ENCODE data around the gene SLC25A36. TPM values are rescaled to one million over a fixed set of nuclear protein-coding genes. Genes with fewer than 3 reads are reported as not detected.
"Not testable (repeated sequence)": the region's sequence is repeated elsewhere in the genome, so short reads cannot be mapped to it uniquely, and the experiment has no call there.

Gene SLC25A36
- total and polyA plus RNA-seq, 7 donors, result 10.4 to 52.3 (median 23.9) TPM

DNA sequence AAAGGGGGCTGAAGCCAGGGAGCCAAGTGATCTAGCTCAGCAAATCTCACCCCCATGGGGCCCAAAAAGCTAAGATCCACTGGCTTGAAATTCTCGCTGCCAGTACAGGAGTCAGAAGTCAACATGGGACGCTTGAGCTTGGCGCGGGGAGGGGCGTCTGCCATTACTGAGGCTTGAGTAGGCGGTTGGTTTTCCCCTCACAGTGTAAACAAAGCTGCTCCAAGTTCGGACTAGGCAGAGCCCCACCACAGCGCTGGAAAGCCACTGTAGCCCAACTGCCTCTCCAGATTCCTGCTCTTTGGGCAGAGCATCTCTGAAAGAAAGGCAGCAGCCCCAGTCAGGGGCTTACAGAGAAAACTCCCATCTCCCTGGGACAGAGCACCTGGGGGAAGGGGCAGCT lies 8.1 kb upstream of the SLC25A36 start:
- intact Hi-C loops (cut with DNase I), result no loop called here
- WGBS, 3 donors, result 86 to 93% (median 89%) methylated on average over 8 of the region's 8 CpGs
- TF ChIP-seq, protein P1, sequence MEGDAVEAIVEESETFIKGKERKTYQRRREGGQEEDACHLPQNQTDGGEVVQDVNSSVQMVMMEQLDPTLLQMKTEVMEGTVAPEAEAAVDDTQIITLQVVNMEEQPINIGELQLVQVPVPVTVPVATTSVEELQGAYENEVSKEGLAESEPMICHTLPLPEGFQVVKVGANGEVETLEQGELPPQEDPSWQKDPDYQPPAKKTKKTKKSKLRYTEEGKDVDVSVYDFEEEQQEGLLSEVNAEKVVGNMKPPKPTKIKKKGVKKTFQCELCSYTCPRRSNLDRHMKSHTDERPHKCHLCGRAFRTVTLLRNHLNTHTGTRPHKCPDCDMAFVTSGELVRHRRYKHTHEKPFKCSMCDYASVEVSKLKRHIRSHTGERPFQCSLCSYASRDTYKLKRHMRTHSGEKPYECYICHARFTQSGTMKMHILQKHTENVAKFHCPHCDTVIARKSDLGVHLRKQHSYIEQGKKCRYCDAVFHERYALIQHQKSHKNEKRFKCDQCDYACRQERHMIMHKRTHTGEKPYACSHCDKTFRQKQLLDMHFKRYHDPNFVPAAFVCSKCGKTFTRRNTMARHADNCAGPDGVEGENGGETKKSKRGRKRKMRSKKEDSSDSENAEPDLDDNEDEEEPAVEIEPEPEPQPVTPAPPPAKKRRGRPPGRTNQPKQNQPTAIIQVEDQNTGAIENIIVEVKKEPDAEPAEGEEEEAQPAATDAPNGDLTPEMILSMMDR (IDR thresholded peaks at IDR 0.05), result no peak
- Histone ChIP-seq H3K27ac (no peak overlapping the region), H3K4me3 (no peak overlapping the region), H3K27me3 (ENCODE audit: insufficient read depth in 3 of 3, low read length in 2 of 3) (no peaks in the 10 kb centered on the region), H3K9me3 (no peaks in the 10 kb centered on the region), H3K36me3 (ENCODE audit: insufficient read depth in 1 of 2, low read depth in 1 of 2) (no peaks in the 10 kb centered on the region), H3K4me1 (no peaks in the 10 kb centered on the region)
- DNase-seq, result no peak
- no peak for ATAC-seq

DNA sequence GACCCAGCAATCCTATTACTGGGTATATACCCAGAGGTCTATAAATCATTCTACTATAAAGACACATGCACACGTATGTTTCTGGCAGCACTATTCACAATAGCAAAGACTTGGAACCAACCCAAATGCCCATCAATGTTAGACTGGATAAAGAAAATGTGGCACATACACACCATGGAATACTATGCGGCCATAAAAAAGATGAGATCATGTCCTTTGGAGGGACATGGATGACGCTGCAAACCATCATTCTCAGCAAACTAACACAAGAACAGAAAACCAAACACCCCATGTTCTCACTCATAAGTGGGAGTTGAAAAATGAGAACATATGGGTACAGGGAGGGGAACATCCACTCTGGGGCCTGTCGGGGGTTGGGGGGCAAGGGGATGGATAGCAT lies 2.3 kb upstream of the SLC25A36 start:
- H3K36me3 ChIP-seq (ENCODE audit: insufficient read depth in 1 of 2, low read depth in 1 of 2); H3K4me3 ChIP-seq; H3K27me3 ChIP-seq (ENCODE audit: insufficient read depth in 3 of 3, low read length in 2 of 3); H3K9me3 ChIP-seq; DNase-seq; intact Hi-C loops (cut with DNase I); ATAC-seq; H3K27ac ChIP-seq: not testable (repeated sequence)
- H3K4me1 ChIP-seq, result peaks cover 14% of the 10 kb centered on the region
- WGBS, 3 donors, result 84 to 88% (median 85%) methylated on average over 4 of the region's 4 CpGs

DNA sequence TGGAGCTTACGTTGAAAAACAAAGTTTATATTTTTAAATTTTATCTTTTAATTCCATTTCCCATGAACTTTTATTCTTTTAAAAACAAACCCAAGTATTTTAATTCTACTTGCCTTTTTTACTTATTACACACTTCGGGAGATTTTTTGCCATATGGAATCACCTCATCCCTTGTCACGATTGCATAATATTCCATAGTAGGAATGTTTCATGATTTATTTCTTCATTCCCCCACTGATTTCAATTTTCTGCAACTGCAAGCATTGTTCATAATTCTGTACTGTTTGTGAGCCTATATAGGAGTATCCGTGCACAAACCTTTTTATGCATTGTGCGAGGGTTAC lies 574 bp upstream of the SLC25A36 start:
- Histone ChIP-seq H3K27ac (peak overlapping the region; percentile 95), H3K27me3 (ENCODE audit: insufficient read depth in 3 of 3, low read length in 2 of 3) (no peaks in the 10 kb centered on the region), H3K9me3 (no peaks in the 10 kb centered on the region), H3K36me3 (ENCODE audit: insufficient read depth in 1 of 2, low read depth in 1 of 2) (no peaks in the 10 kb centered on the region), H3K4me3 (peak overlapping the region; percentile 82), H3K4me1 (peaks cover 32% of the 10 kb centered on the region)
- DNase-seq, result no peak
- TF ChIP-seq, protein P1 (IDR thresholded peaks at IDR 0.05), result no peak
- intact Hi-C loops (cut with DNase I), result no loop called here
- ATAC-seq, result no peak
- 36 to 39% (median 39%) methylated on average over 5 of the region's 5 CpGs for WGBS, 3 donors

DNA sequence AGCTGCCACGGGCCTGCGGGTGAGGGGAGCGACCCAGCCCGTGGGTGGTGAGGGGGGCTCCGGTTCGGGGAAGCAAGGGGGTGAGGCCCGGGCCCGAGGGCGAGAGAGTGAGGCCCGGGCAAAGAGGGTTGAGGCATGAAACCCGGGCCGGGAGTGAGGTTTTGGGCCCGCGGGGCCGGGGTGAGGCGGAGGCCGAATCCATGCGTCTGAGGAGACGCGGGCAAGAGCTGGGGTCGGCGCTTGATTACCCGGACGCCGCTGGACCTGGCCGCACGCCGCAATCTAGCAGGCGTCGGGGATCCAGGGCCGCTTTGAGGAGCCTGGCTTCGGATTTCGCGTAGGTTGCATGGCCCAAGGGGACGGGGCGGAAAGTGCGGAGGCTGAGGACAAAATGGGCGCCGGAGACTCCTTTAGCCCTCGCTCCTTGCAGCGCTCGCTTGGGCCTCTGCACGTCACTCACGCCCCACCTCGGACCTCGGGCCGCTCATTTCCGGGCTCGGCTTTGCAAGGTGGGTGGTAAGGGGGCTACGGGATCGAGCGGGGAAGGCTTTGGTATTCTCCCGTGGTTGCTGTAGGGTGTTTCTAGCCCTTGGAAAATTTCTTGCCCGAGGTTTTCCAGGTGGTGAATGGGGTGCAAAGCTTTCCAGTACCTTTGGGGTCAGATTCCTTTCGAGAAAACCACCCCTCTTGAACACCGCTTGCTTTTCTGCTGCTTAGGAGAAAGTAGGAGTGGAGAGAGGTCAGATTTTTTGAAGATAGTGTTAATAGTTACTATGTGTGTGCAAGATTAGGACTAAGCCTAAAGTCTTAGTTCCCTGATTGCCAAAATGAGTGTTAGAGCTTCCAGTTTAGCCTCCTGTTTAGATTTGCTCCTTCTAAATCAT lies 827 bp downstream of the SLC25A36 start:
- H3K4me1 ChIP-seq, result peaks cover 33% of the 10 kb centered on the region
- WGBS, 3 donors, result 0% methylated on average over 48 to 56 of the region's 56 CpGs
- TF ChIP-seq, protein P1 (IDR thresholded peaks at IDR 0.05), result no peak
- H3K27me3 ChIP-seq (ENCODE audit: insufficient read depth in 3 of 3, low read length in 2 of 3), result no peaks in the 10 kb centered on the region
- no peaks in the 10 kb centered on the region for H3K36me3 ChIP-seq (ENCODE audit: insufficient read depth in 1 of 2, low read depth in 1 of 2)
- H3K9me3 ChIP-seq, result no peaks in the 10 kb centered on the region
- intact Hi-C loops (cut with DNase I), result no loop called here
- ATAC-seq, result peak; percentile 47 to 75 (median 60)
- DNase-seq, result peak; percentile 60 to 73
- H3K4me3 ChIP-seq, result peak overlapping the region; percentile 82
- peak overlapping the region; percentile 95 for H3K27ac ChIP-seq

DNA sequence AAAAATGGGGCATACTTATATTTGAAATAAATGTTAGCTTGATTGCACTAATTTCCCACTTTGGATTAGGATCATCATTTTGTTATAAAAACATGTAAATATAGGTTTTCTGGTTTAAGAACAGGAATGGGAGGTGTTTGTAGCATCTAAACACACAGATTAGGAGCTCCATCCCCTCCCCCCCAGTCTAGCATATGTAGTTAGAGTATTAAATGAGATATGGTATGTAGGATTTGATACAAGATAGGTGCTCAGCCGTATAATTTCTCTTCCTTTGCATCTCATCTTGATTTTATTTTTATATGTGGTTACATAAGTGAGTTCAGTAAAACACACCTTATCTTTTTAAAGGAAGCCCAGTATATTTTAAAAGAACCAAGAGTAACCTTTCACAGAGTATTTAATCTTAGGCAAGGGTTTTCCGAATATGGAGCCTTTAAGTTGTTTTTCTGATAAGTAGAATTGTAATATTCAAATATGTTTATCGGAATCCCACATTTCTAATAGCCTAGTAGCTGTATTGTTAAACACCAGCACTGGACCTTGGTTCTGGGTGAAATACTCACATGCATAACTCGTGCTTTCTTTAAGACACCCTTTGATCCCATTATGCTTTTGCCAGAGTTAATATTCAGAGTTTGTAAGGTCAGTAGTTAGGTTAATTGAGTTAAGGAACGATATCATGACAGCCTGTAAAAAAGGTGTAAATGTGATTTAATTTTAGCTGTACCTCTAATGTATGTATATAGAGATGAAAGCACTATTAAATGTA lies 2.3 kb downstream of the SLC25A36 start:
- intact Hi-C loops (cut with DNase I), result no loop called here
- H3K9me3 ChIP-seq, result no peaks in the 10 kb centered on the region
- peak overlapping the region; percentile 82 for H3K4me3 ChIP-seq
- peaks cover 35% of the 10 kb centered on the region for H3K4me1 ChIP-seq
- H3K27me3 ChIP-seq (ENCODE audit: insufficient read depth in 3 of 3, low read length in 2 of 3), result no peaks in the 10 kb centered on the region
- H3K27ac ChIP-seq, result peak overlapping the region; percentile 95
- TF ChIP-seq, protein P1 (IDR thresholded peaks at IDR 0.05), result no peak
- DNase-seq, result no peak
- 44 to 55% (median 50%) methylated on average over 5 of the region's 5 CpGs for WGBS, 3 donors
- no peak for ATAC-seq
- H3K36me3 ChIP-seq (ENCODE audit: insufficient read depth in 1 of 2, low read depth in 1 of 2), result no peaks in the 10 kb centered on the region

Data from psoas muscle (tissue), 8 donors.